Dorsolateral prefrontal cortex (tissue), 118 donors: ENCODE measurements around the gene APBA3. TPM values are rescaled to one million over a fixed set of nuclear protein-coding genes. Genes with fewer than 3 reads are reported as not detected.

ENCODE experiments used
- total RNA-seq, 120 experiments: library from RNA; stranded (reverse); gene quantifications; one replicate each; pipeline versions ENCODE4 v1.2.3 to v1.2.4, GENCODE V29; 2022

The APBA3 gene
- total RNA-seq, 120 experiments from 2014 or later, result 12.2 to 49.7 (median 26.9) TPM

Other genes starting within 250 kb of the APBA3 start
- 10 to 100 TPM in 3 of 120 experiments, 1 to 10 TPM in 117; 1.0 to 11.2 (median 4.6) TPM for gene TEKTIP1, start 222.5 kb downstream of the APBA3 start, total RNA-seq
- gene MFSD12, start 204.1 kb downstream of the APBA3 start, total RNA-seq, result 100 to 1,000 TPM in 14 of 120 experiments, 10 to 100 TPM in 106; 54.9 to 119 (median 77.6) TPM
- 10 to 100 TPM; 10.1 to 58.3 (median 26.2) TPM for gene HMG20B, start 188.7 kb downstream of the APBA3 start, total RNA-seq
- gene GIPC3, start 176.2 kb downstream of the APBA3 start, total RNA-seq, result 1 to 10 TPM in 27 of 120 experiments, under 1 TPM in 93; 0.13 to 1.7 (median 0.63) TPM
- 1 to 10 TPM in 80 of 120 experiments, under 1 TPM in 40; 0.36 to 2.7 (median 1.4) TPM for gene TBXA2R, start 154.8 kb downstream of the APBA3 start, total RNA-seq
- 10 to 100 TPM; 18.8 to 43.6 (median 24.6) TPM for gene CACTIN, start 134.9 kb downstream of the APBA3 start, total RNA-seq
- gene PIP5K1C, start 61.2 kb downstream of the APBA3 start, total RNA-seq, result 100 to 1,000 TPM in 105 of 120 experiments, 10 to 100 TPM in 15; 52.4 to 207 (median 126) TPM
- 1 to 10 TPM in 12 of 120 experiments, under 1 TPM in 19, not detected in 89; 0.14 to 4.5 (median 0.81) TPM for gene TJP3, start 53.3 kb downstream of the APBA3 start, total RNA-seq
- 10 to 100 TPM; 21.6 to 65.1 (median 45.6) TPM for gene MRPL54, start 990 bp upstream of the APBA3 start, total RNA-seq
- 1 to 10 TPM in 5 of 120 experiments, under 1 TPM in 30, not detected in 85; 0.16 to 2.6 (median 0.31) TPM for gene RAX2, start 10.5 kb upstream of the APBA3 start, total RNA-seq
- gene MATK, start 24.7 kb upstream of the APBA3 start, total RNA-seq, result 10 to 100 TPM; 16.3 to 77.5 (median 53.2) TPM
- gene ZFR2, start 107.3 kb upstream of the APBA3 start, total RNA-seq, result 10 to 100 TPM; 10.4 to 56.0 (median 28.2) TPM
- 100 to 1,000 TPM in 114 of 120 experiments, 10 to 100 TPM in 6; 54.5 to 223 (median 149) TPM for gene ATCAY, start 119.0 kb upstream of the APBA3 start, total RNA-seq
- 1 to 10 TPM in 2 of 120 experiments, under 1 TPM in 9, not detected in 109; 0.36 to 1.5 (median 0.75) TPM for gene NMRK2, start 171.4 kb upstream of the APBA3 start, total RNA-seq
- gene DAPK3, start 209.4 kb upstream of the APBA3 start, total RNA-seq, result 10 to 100 TPM; 47.9 to 98.2 (median 67.8) TPM
- 1,000 to 10,000 TPM in 114 of 120 experiments, 100 to 1,000 TPM in 6; 863 to 1,554 (median 1,176) TPM for gene EEF2, start 223.8 kb upstream of the APBA3 start, total RNA-seq
- gene PIAS4, start 246.0 kb upstream of the APBA3 start, total RNA-seq, result 10 to 100 TPM; 24.8 to 57.8 (median 38.6) TPM